Activated CD8-positive, alpha-beta memory T cell treated with anti-CD3 and anti-CD28 coated beads, Interleukin-2, amount 10 ng/mL, durations not matched to agents 7 days and 5 days (primary cell): ENCODE data around the gene PDPN. TPM values are rescaled to one million over a fixed set of nuclear protein-coding genes. Genes with fewer than 3 reads are reported as not detected.
"Not testable (repeated sequence)": the region's sequence is repeated elsewhere in the genome, so short reads cannot be mapped to it uniquely, and the experiment has no call there.

Experiments
- ATAC-seq: fragments of 150-1000 bp; cut with Tn5 transposase; one replicate; pipeline ENCODE4 v1.10.0; 2021; ENCODE audit warnings: moderate library complexity
- CTCF ChIA-PET: fragments of 350-600 bp; sonication (Branson Sonifier 250); formaldehyde crosslinking; loops from one replicate; lab custom pipeline; 2021; ENCODE audit warnings: antibody characterized with exemption; lab: Charles Lee
- DNase-seq: peaks from one replicate; pipeline ENCODE4 v3.0.0-alpha.2; 2020
- H3K27ac Mint-ChIP-seq: one replicate; pipeline ENCODE4 v1.8.0; 2021; ENCODE audit warnings: mild to moderate bottlenecking, mixed read lengths
- H3K27me3 Mint-ChIP-seq: one replicate; pipeline ENCODE4 v1.8.0; 2021; ENCODE audit warnings: mixed read lengths
- H3K36me3 Mint-ChIP-seq: one replicate; pipeline ENCODE4 v1.8.0; 2021; ENCODE audit warnings: mild to moderate bottlenecking, mixed read lengths
- H3K4me1 Mint-ChIP-seq: one replicate; pipeline ENCODE4 v1.8.0; 2021; ENCODE audit warnings: mixed read lengths
- H3K4me3 Mint-ChIP-seq: one replicate; pipeline ENCODE4 v1.8.0; 2021; ENCODE audit warnings: mild to moderate bottlenecking, moderate library complexity, mixed read lengths
- H3K9me3 Mint-ChIP-seq: one replicate; pipeline ENCODE4 v1.8.0; 2022; ENCODE audit warnings: low read depth, mixed read lengths
- total RNA-seq, 2 experiments: library from RNA; stranded (reverse); gene quantifications; one replicate each; pipeline ENCODE4 v1.2.3, GENCODE V29; 2021

Gene PDPN
- total RNA-seq, 2 experiments from 2014 or later = not detected

GRCh38 chr1:13554798-13555197 is 28.8 kb upstream of the PDPN start:
- Mint-ChIP-seq H3K27ac (no peak overlapping the region), H3K27me3 (peaks cover 6% of the 10 kb centered on the region), H3K36me3 (no peaks in the 10 kb centered on the region), H3K4me3 (no peak overlapping the region), H3K9me3 (no peaks in the 10 kb centered on the region), H3K4me1 (no peaks in the 10 kb centered on the region)
- ATAC-seq (no peak), DNase-seq (no peak)
- CTCF ChIA-PET = no interaction called here

- DNase-seq (no peak), ATAC-seq (no peak)
- peaks cover 3% of the 10 kb centered on the region for H3K27me3 Mint-ChIP-seq
- H3K4me3 Mint-ChIP-seq = no peak overlapping the region
- no peaks in the 10 kb centered on the region for H3K4me1 Mint-ChIP-seq
- H3K9me3 Mint-ChIP-seq = no peaks in the 10 kb centered on the region
- no peaks in the 10 kb centered on the region for H3K36me3 Mint-ChIP-seq
- CTCF ChIA-PET = interaction anchor here (1.1 kb wide), 1 partner anchor 24 kb away, joined by 3 read pairs; no protein-coding TSS in a partner anchor
- H3K27ac Mint-ChIP-seq = no peak overlapping the region
Measured at GRCh38 chr1:13556224-13556764, 27.3 kb upstream of the PDPN start.

- ATAC-seq (no peak), DNase-seq (no peak)
- H3K27ac Mint-ChIP-seq = no peak overlapping the region
- H3K36me3 Mint-ChIP-seq = no peaks in the 10 kb centered on the region
- peaks cover 3% of the 10 kb centered on the region for H3K27me3 Mint-ChIP-seq
- CTCF ChIA-PET = interaction anchor here (0.7 kb wide), 1 partner anchor 12 kb away, joined by 3 read pairs; no protein-coding TSS in a partner anchor
- H3K9me3 Mint-ChIP-seq = no peaks in the 10 kb centered on the region
- no peak overlapping the region for H3K4me3 Mint-ChIP-seq
- no peaks in the 10 kb centered on the region for H3K4me1 Mint-ChIP-seq
Measured at GRCh38 chr1:13560541-13560940, 23.1 kb upstream of the PDPN start.

GRCh38 chr1:13562981-13563380 is 20.7 kb upstream of the PDPN start:
- ATAC-seq, H3K9me3 Mint-ChIP-seq, H3K27ac Mint-ChIP-seq: not testable (repeated sequence)

GRCh38 chr1:13564073-13564472 is 19.6 kb upstream of the PDPN start:
- ATAC-seq (no peak), DNase-seq (no peak)
- Mint-ChIP-seq H3K27me3 (no peaks in the 10 kb centered on the region), H3K27ac (no peak overlapping the region), H3K4me1 (no peaks in the 10 kb centered on the region), H3K9me3 (no peaks in the 10 kb centered on the region), H3K36me3 (no peaks in the 10 kb centered on the region), H3K4me3 (no peak overlapping the region)
- CTCF ChIA-PET = no interaction called here

More at GRCh38 chr1:13562981-13563380, 20.7 kb upstream of the PDPN start:
- H3K4me1 Mint-ChIP-seq, CTCF ChIA-PET, H3K4me3 Mint-ChIP-seq, H3K27me3 Mint-ChIP-seq, H3K36me3 Mint-ChIP-seq, DNase-seq: not testable (repeated sequence)

GRCh38 chr1:13570435-13570834 is 13.2 kb upstream of the PDPN start:
- H3K4me1 Mint-ChIP-seq, H3K9me3 Mint-ChIP-seq, DNase-seq, H3K4me3 Mint-ChIP-seq, H3K27ac Mint-ChIP-seq, H3K36me3 Mint-ChIP-seq, ATAC-seq: not testable (repeated sequence)
- CTCF ChIA-PET = interaction anchor here (1.2 kb wide), 1 partner anchor 19 kb away, joined by 3 read pairs; no protein-coding TSS in a partner anchor
- H3K27me3 Mint-ChIP-seq = peaks cover 17% of the 10 kb centered on the region

GRCh38 chr1:13570924-13571323 is 12.7 kb upstream of the PDPN start:
- CTCF ChIA-PET = interaction anchor here (0.7 to 1.2 kb wide), 2 partner anchors 19 to 43 kb away, joined by 3 read pairs; no protein-coding TSS in a partner anchor
- no peak for DNase-seq
- ATAC-seq = no peak
- no peak overlapping the region for H3K27ac Mint-ChIP-seq
- H3K27me3 Mint-ChIP-seq = peaks cover 17% of the 10 kb centered on the region
- H3K4me3 Mint-ChIP-seq = no peak overlapping the region
- H3K4me1 Mint-ChIP-seq = no peaks in the 10 kb centered on the region
- no peaks in the 10 kb centered on the region for H3K9me3 Mint-ChIP-seq
- no peaks in the 10 kb centered on the region for H3K36me3 Mint-ChIP-seq

- no peak for DNase-seq
- no peak overlapping the region for H3K4me3 Mint-ChIP-seq
- no peak overlapping the region for H3K27ac Mint-ChIP-seq
- H3K4me1 Mint-ChIP-seq = no peaks in the 10 kb centered on the region
- H3K9me3 Mint-ChIP-seq = no peaks in the 10 kb centered on the region
- H3K36me3 Mint-ChIP-seq = no peaks in the 10 kb centered on the region
- no peak for ATAC-seq
- H3K27me3 Mint-ChIP-seq = peaks cover 17% of the 10 kb centered on the region
- CTCF ChIA-PET = no interaction called here
Measured at GRCh38 chr1:13573586-13573985, 10.0 kb upstream of the PDPN start.

- Mint-ChIP-seq H3K4me3 (no peak overlapping the region), H3K4me1 (no peaks in the 10 kb centered on the region), H3K36me3 (no peaks in the 10 kb centered on the region), H3K27ac (no peak overlapping the region), H3K27me3 (peaks cover 6% of the 10 kb centered on the region), H3K9me3 (no peaks in the 10 kb centered on the region)
- CTCF ChIA-PET = no interaction called here
- ATAC-seq = no peak
- no peak for DNase-seq
Measured at GRCh38 chr1:13576926-13577325, 6.7 kb upstream of the PDPN start.

GRCh38 chr1:13577846-13578245 is 5.8 kb upstream of the PDPN start:
- H3K27ac Mint-ChIP-seq = no peak overlapping the region
- CTCF ChIA-PET = no interaction called here
- ATAC-seq (no peak), DNase-seq (no peak)
- H3K4me1 Mint-ChIP-seq = no peaks in the 10 kb centered on the region
- no peaks in the 10 kb centered on the region for H3K9me3 Mint-ChIP-seq
- no peak overlapping the region for H3K4me3 Mint-ChIP-seq
- H3K36me3 Mint-ChIP-seq = no peaks in the 10 kb centered on the region
- H3K27me3 Mint-ChIP-seq = peaks cover 15% of the 10 kb centered on the region

GRCh38 chr1:13581446-13581845 is 2.2 kb upstream of the PDPN start:
- no peak overlapping the region for H3K4me3 Mint-ChIP-seq
- DNase-seq (no peak), ATAC-seq (no peak)
- peaks cover 51% of the 10 kb centered on the region for H3K27me3 Mint-ChIP-seq
- CTCF ChIA-PET = interaction anchor here (0.6 kb wide), 1 partner anchor 1511 kb away, joined by 3 read pairs; no protein-coding TSS in a partner anchor
- H3K27ac Mint-ChIP-seq = no peak overlapping the region
- no peaks in the 10 kb centered on the region for H3K4me1 Mint-ChIP-seq
- no peaks in the 10 kb centered on the region for H3K9me3 Mint-ChIP-seq
- H3K36me3 Mint-ChIP-seq = no peaks in the 10 kb centered on the region

GRCh38 chr1:13582713-13583443 is 754 bp upstream of the PDPN start:
- no peaks in the 10 kb centered on the region for H3K36me3 Mint-ChIP-seq
- no peaks in the 10 kb centered on the region for H3K9me3 Mint-ChIP-seq
- no peak for ATAC-seq
- CTCF ChIA-PET = no interaction called here
- H3K27ac Mint-ChIP-seq = no peak overlapping the region
- H3K27me3 Mint-ChIP-seq = peaks cover 55% of the 10 kb centered on the region
- no peak for DNase-seq
- no peaks in the 10 kb centered on the region for H3K4me1 Mint-ChIP-seq
- no peak overlapping the region for H3K4me3 Mint-ChIP-seq

GRCh38 chr1:13583966-13584791 is 547 bp downstream of the PDPN start:
- CTCF ChIA-PET = no interaction called here

More at GRCh38 chr1:13583966-13584791, 547 bp downstream of the PDPN start:
- H3K27me3 Mint-ChIP-seq = peaks cover 58% of the 10 kb centered on the region
- no peak overlapping the region for H3K27ac Mint-ChIP-seq
- H3K4me3 Mint-ChIP-seq = no peak overlapping the region
- H3K4me1 Mint-ChIP-seq = no peaks in the 10 kb centered on the region
- ATAC-seq = no peak
- H3K9me3 Mint-ChIP-seq = no peaks in the 10 kb centered on the region
- no peak for DNase-seq
- H3K36me3 Mint-ChIP-seq = no peaks in the 10 kb centered on the region
